ENCODE data around the gene ENO1. TPM values are rescaled to one million over a fixed set of nuclear protein-coding genes. Genes with fewer than 3 reads are reported as not detected.

ENO1 gene
- total and polyA plus RNA-seq, 2 donors (not counting 3 experiments of a cell fraction or from before 2014, with no cell fraction given), result 1,111 to 1,593 TPM

DNA sequence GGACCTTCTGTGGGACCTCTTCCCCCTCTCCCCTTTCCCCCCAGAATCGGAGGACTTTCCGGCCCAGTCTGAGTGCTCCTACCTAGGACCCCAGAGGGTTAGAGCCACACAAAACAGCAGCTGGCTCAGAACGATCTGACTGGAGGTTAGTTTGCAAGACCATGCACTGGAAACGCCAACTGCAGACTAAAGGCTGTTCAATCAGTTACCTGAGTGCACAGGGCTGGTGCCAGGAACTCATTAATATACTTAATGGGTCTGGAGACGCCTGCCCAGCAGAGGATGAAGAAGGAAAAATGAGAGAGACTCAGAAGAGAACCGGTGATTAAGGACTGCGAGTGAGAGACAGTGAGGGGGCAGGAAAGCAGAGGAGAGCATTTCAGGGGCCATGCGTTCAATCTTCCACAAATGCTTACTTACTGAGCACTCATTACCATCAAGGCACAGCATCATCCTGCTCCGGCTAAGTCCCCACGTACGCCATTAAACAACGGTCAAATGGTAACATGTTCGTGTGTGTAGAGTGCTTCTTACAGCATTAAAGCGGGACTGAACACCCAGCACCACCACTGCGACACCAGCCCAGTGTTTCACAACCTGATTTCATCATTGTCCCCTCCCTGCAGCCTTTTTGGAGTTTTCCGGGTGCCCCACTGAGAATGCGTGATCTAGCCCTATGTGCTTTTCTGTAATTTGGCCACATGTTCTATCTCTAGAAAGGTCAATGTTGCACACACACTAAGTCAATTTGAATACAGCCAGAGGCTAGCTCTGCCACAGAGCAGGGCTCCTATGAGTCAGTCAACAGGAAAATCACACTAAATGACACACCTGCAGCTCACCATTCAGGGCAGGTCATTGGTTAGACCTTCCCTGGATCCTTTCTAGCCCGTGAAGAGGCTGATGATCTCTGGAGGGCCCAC, 7.6 kb downstream of the ENO1 start:
- no peak overlapping the region for H3K4me2 ChIP-seq (ENCODE audit: insufficient read depth, low read length)

More for the DNA sequence above, 7.6 kb downstream of the ENO1 start:
- peak; percentile 0 for DNase-seq (ENCODE audit: low read depth, low spot score)
- no peak for FAIRE-seq
- CTCF ChIA-PET, result interaction anchor here (1.2 to 1.8 kb wide), 4 partner anchors 8 to 134 kb away, joined by 6 to 10 read pairs (median 8); no protein-coding TSS in a partner anchor
- H3K9me3 ChIP-seq (replicated peaks; ENCODE audit: control insufficient read depth, insufficient read depth, low read length), result no peaks in the 10 kb centered on the region
- POLR2A ChIA-PET, result no interaction called here
- no peak overlapping the region for H2AFZ ChIP-seq (ENCODE audit: low read depth, low read length)
- no peaks in the 10 kb centered on the region for H3K27me3 ChIP-seq (ENCODE audit: control insufficient read depth in 2 of 2, insufficient read depth in 2 of 2, low read length in 2 of 2)
- dilution Hi-C loops (cut with MboI; ENCODE audit: extremely low pct_ligation_motif_present, low sequenced_read_pairs), result no loop called here
- no peaks in the 10 kb centered on the region for H3K9me1 ChIP-seq (replicated peaks; ENCODE audit: control insufficient read depth, extremely low read depth, insufficient read depth, low read length)
- intact Hi-C loops (cut with micrococcal nuclease), result no loop called here
- BruUV-seq (replicated peaks), result no TSS peak
- H3K9ac ChIP-seq (replicated peaks; ENCODE audit: extremely low read depth, insufficient read depth, low read length), result no peak overlapping the region
- peaks cover 4% of the 10 kb centered on the region for H4K20me1 ChIP-seq (replicated peaks; ENCODE audit: control insufficient read depth, extremely low read depth, insufficient read depth, low read length)
- peaks cover 82% of the 10 kb centered on the region for H3K79me2 ChIP-seq (ENCODE audit: control insufficient read depth, insufficient read depth, low read length)
- H3K27ac ChIP-seq (ENCODE audit: insufficient read depth, low read depth, low read length), result no peak overlapping the region
- peaks cover 56 to 64% of the 10 kb centered on the region in 2 experiments for H3K36me3 ChIP-seq (ENCODE audit: control insufficient read depth in 2 of 2, extremely low read depth in 1 of 2, insufficient read depth in 2 of 2, low read length in 2 of 2)
- TF ChIP-seq GATA2 (IDR thresholded peaks at IDR 0.05; ENCODE audit: insufficient read depth, insufficient read length, low read depth, low read length) (no peak), POLR2AphosphoS5 (IDR thresholded peaks at IDR 0.05; ENCODE audit: insufficient read depth, low read depth, low read length) (no peak), MAX (IDR thresholded peaks at IDR 0.05; ENCODE audit: insufficient read depth, insufficient read length) (no peak), MYC (IDR thresholded peaks at IDR 0.05; ENCODE audit: low read depth, low read length) (no peak), FOS (IDR thresholded peaks at IDR 0.05; ENCODE audit: borderline replicate concordance, insufficient read depth, low read length) (no peak), EZH2 (IDR thresholded peaks at IDR 0.05; ENCODE audit: borderline replicate concordance, low read depth, low read length, severe bottlenecking) (no peak), CTCF (IDR thresholded peaks at IDR 0.05; ENCODE audit: extremely low read depth in 1 of 2, insufficient read depth in 1 of 2, low read depth in 1 of 2, low read length in 2 of 2) (no peak), POLR2A (IDR thresholded peaks at IDR 0.05; ENCODE audit: low read depth, low read length) (no peak), JUN (IDR thresholded peaks at IDR 0.05; ENCODE audit: borderline replicate concordance, insufficient read depth, insufficient read length, low read depth) (no peak)
- H3K4me1 ChIP-seq (ENCODE audit: control insufficient read depth, extremely low read depth, insufficient read depth, low read length), result peaks cover 43% of the 10 kb centered on the region
- no peak overlapping the region for H3K4me3 ChIP-seq (replicated peaks in 1 of 3; ENCODE audit: insufficient read depth in 1 of 3, low read depth in 1 of 3, low read length in 3 of 3)

All from endothelial cell of umbilical vein (primary cell).